CD4-positive, alpha-beta memory T cell (primary cell): ENCODE results near the gene ZBTB39. TPM values are rescaled to one million over a fixed set of nuclear protein-coding genes. Genes with fewer than 3 reads are reported as not detected.

Experiments used
- polyA plus RNA-seq, 2 donors: library from polyadenylated mRNA; unstranded; fragments of 300-500 nt; fragmentation: Illumina TruSeq; gene quantifications; one replicate each; pipeline ENCODE4 v1.2.3, GENCODE V29; 2021
- total RNA-seq, 2 experiments: library from RNA; stranded (reverse); gene quantifications; one replicate each; pipeline ENCODE4 v1.2.3, GENCODE V29; 2021

ZBTB39 gene
- total and polyA plus RNA-seq, 4 experiments from 2014 or later: 0.98 to 12.2 (median 6.7) TPM

Other genes starting within 250 kb of the ZBTB39 start
- gene HSD17B6, start 243.2 kb downstream of the ZBTB39 start, total RNA-seq: 1 to 10 TPM in 1 of 2 experiments, under 1 TPM in 1; 0.78 to 1.9 TPM
- gene HSD17B6, start 243.2 kb downstream of the ZBTB39 start, polyA plus RNA-seq: 1 to 10 TPM; 1.6 to 2.2 TPM
- gene SDR9C7, start 72.1 kb downstream of the ZBTB39 start, total RNA-seq: not detected
- not detected for gene SDR9C7, start 72.1 kb downstream of the ZBTB39 start, polyA plus RNA-seq
- 1 to 10 TPM; 1.3 to 1.9 TPM for gene RDH16, start 48.9 kb downstream of the ZBTB39 start, total RNA-seq
- under 1 TPM; 0.09 to 0.47 TPM for gene RDH16, start 48.9 kb downstream of the ZBTB39 start, polyA plus RNA-seq
- not detected for gene TAC3, start 10.0 kb upstream of the ZBTB39 start, total RNA-seq
- gene TAC3, start 10.0 kb upstream of the ZBTB39 start, polyA plus RNA-seq: under 1 TPM in 1 of 2 donors, not detected in 1; 0.36 TPM
- 1 to 10 TPM; 1.2 to 3.0 TPM for gene MYO1A, start 43.6 kb upstream of the ZBTB39 start, total RNA-seq
- gene MYO1A, start 43.6 kb upstream of the ZBTB39 start, polyA plus RNA-seq: not detected
- 10 to 100 TPM; 27.2 TPM for gene NEMP1, start 72.2 kb upstream of the ZBTB39 start, total RNA-seq
- gene NEMP1, start 72.2 kb upstream of the ZBTB39 start, polyA plus RNA-seq: 1 to 10 TPM; 4.6 to 6.5 TPM
- 10 to 100 TPM; 17.5 to 19.5 TPM for gene NAB2, start 82.6 kb upstream of the ZBTB39 start, total RNA-seq
- 1 to 10 TPM in 1 of 2 donors, under 1 TPM in 1; 0.41 to 1.8 TPM for gene NAB2, start 82.6 kb upstream of the ZBTB39 start, polyA plus RNA-seq
- gene STAT6, start 104.8 kb upstream of the ZBTB39 start, total RNA-seq: 100 to 1,000 TPM; 399 to 424 TPM
- gene STAT6, start 104.8 kb upstream of the ZBTB39 start, polyA plus RNA-seq: 10 to 100 TPM; 78.4 to 91.7 TPM
- gene LRP1, start 121.9 kb upstream of the ZBTB39 start, total RNA-seq: 10 to 100 TPM in 1 of 2 experiments, 1 to 10 TPM in 1; 9.7 to 11.6 TPM
- gene LRP1, start 121.9 kb upstream of the ZBTB39 start, polyA plus RNA-seq: under 1 TPM in 1 of 2 donors, not detected in 1; 0.38 TPM
- gene LRP1-AS, start 141.1 kb upstream of the ZBTB39 start, total RNA-seq: not detected
- gene LRP1-AS, start 141.1 kb upstream of the ZBTB39 start, polyA plus RNA-seq: not detected
- not detected for gene NXPH4, start 210.2 kb upstream of the ZBTB39 start, total RNA-seq
- gene NXPH4, start 210.2 kb upstream of the ZBTB39 start, polyA plus RNA-seq: not detected
- gene SHMT2, start 223.2 kb upstream of the ZBTB39 start, total RNA-seq: 10 to 100 TPM; 39.8 to 46.1 TPM
- 10 to 100 TPM; 42.1 to 44.3 TPM for gene SHMT2, start 223.2 kb upstream of the ZBTB39 start, polyA plus RNA-seq
- gene STAC3, start 244.6 kb upstream of the ZBTB39 start, total RNA-seq: 1 to 10 TPM; 2.7 to 3.0 TPM
- under 1 TPM in 1 of 2 donors, not detected in 1; 0.61 TPM for gene STAC3, start 244.6 kb upstream of the ZBTB39 start, polyA plus RNA-seq